DMS153 (cell line): Measurements from ENCODE around the gene WWC1.

ENCODE experiments used
- DNase-seq: peaks from one replicate; lab custom pipeline; 2025; lab: John Stamatoyannopoulos, UW

The WWC1 gene

GRCh38 chr5:168291342-168291963 is at the start of gene WWC1:
Gene WWC1 (plus strand): TSS chr5:168291645. CDS start chr5:168292153, 508 bp downstream.
- DNase-seq: peak; percentile 55

- no peak for DNase-seq
Measured at GRCh38 chr5:168244838-168245559, 46.4 kb upstream of the WWC1 start.

- no peak for DNase-seq
Measured at GRCh38 chr5:168249923-168250322, 41.5 kb upstream of the WWC1 start.

- no peak for DNase-seq
Measured at GRCh38 chr5:168251259-168251658, 40.2 kb upstream of the WWC1 start.

GRCh38 chr5:168254013-168254693 is 37.3 kb upstream of the WWC1 start:
- DNase-seq: no peak

DNA sequence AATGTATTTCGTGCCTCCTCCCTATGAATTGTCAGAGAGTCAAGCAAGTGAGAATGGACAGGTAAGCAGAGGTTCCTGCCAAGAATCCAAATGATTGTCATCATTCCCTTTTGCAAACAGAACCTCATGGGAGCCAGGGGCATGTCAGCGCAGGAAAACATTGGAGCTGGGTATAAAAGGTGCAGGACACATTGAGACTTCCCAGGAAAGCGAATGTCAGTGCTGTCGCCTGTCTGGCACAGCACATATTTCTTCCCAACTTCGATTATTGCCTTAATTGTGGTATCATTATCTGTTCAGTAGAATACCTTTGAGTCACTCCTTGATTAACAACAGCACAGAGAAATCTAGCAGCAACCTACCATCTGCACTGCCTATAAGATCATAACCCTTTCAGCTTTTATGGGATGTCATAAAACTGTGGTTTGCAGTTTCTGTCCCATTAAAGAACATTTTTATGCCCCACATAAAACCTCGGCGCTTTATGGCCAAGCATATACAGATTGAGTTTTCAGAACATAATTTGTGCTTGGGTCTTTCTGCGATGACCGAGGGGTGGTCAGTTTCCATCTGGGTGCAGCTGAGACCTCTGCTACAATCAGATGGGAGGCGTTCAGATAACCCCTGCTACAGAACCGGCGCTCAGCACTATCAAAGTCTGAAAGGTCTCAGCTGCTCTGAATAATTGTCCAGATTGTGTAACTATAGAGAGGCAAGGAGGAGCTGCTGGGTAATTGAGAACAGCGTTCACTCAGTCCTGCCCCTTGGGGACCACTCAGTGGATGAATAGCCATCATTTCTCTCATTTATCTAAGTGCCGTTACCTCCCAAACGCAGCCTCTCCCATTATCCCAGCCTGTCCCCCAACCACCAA is 30.9 kb upstream of the WWC1 start:
- peak; percentile 56 for DNase-seq

DNA sequence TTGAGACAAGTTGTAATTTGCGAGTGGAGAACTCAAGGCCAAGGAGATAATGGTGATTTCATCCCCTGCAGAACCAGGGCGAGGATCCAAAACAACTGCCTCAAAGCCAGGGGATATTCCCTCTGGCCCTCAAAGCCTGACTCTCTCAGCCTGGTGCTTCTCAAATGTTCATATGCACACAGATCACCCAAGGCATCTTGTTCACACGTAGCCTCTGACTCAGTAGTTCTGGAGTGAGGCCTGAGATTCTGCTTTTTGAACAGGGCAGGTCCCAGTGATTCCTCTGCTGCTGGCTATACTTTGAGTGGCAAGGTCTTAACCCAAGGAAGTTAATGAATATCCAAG is 30.2 kb upstream of the WWC1 start:
- DNase-seq: no peak

- DNase-seq: no peak
Measured at GRCh38 chr5:168262042-168262743, 29.3 kb upstream of the WWC1 start.

- DNase-seq: no peak
Measured at GRCh38 chr5:168263121-168263520, 28.3 kb upstream of the WWC1 start.

- DNase-seq: no peak
Measured at GRCh38 chr5:168266016-168266415, 25.4 kb upstream of the WWC1 start.

GRCh38 chr5:168268949-168269936 is 22.2 kb upstream of the WWC1 start:
- peak; percentile 64 for DNase-seq

- peak; percentile 5 for DNase-seq
Measured at GRCh38 chr5:168269937-168270330, 21.5 kb upstream of the WWC1 start.

GRCh38 chr5:168270476-168270875 is 21.0 kb upstream of the WWC1 start:
- DNase-seq: no peak

DNA sequence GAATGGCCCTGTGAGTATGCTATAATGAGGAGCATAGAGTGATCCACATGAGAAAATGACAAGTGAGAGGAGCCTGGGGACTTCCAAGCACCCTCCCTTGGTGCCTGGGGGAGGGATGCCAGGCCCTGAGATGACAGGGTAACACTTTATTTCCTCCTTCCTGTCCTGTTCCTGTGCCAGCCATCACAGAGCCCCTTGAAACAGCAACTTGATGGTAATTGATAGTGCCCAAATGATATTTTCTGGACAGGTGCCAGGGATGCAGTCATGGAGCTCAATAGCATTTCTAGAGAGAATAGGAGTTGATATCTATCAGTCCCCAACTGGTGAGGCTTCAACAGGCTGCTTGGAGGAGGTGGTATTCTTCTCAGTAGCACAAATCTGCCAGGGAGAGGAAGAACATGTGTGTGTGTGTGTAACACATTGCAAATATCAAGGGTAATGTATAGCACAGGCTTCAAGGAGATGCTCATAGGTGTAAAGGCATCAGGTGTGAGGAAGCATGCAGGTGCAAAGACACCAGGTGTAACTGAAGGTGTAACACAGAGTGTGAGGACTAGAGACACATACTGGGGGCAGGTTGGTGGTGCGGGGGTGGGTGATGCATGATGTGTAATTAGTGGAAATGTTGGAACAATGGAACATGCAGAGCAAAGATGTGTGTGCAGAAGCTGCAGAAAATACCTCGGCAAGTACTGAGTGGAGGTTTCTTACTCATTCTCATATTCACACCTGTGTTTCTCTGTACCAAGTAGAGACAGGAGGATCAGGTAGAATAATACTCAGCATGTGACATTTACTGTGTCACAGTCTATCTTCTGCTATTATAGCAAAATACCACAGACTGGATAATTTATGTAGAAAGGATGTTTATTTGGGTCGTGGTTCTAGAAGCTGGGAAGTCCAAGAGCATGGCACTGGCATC is 18.1 kb upstream of the WWC1 start:
- DNase-seq: peak; percentile 2

DNA sequence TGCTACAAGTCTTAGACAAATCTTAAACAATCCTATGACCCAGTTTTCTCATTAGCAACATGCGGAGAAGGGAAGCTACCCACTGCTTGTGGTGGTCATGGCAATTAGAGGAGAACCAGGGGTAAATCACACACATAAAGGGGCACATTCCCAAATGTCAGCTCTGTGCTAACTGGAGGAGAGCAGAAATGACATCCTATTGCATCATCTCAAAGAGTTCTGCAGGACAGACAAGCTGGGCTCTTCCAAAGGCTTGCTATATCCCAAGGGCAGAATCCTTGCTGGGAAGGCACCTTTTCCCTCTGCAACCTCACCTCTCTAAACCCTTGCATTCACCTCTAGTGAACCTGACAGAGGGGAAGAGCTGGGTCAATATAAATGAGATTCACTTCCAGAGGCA is 17.0 kb upstream of the WWC1 start:
- no peak for DNase-seq

DNA sequence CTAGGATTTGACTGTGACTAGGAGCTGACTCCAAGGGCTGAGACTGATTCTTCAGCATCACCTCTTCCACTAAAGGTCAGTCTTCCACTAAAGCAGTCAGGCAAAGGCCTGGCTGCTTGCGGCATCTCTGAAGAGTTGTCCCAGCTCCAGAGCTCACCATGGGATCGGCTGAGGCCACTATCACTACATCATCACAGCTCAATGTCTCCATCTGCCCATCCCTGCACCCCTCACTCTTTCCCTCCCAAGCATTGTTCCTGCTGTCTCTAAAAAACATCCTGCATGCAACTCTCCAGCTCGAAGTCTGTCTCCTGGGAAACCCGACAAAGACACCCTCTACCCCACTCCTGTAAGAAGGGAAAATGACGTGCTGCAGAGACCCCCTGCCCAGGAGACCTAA is 15.5 kb upstream of the WWC1 start:
- no peak for DNase-seq

DNA sequence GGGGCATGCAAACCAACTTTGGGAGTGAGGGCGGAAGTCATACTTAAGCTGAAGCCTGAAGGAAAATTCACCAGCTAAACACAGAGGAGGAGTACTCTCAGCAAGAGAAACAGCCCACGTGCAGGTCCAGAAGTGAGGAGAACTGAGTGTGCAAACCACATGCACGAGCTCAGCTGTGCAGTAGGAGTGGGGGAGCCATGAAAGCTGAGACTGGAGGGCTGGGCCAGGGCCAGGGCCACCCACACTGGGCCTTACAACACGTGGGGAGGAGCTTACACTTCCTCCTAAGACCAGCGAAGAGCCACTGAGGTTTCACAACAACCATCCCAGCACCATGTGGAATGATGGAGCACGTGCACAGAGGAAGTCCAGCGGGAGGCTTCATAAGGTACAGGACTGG is 9.3 kb upstream of the WWC1 start:
- DNase-seq: no peak

DNA sequence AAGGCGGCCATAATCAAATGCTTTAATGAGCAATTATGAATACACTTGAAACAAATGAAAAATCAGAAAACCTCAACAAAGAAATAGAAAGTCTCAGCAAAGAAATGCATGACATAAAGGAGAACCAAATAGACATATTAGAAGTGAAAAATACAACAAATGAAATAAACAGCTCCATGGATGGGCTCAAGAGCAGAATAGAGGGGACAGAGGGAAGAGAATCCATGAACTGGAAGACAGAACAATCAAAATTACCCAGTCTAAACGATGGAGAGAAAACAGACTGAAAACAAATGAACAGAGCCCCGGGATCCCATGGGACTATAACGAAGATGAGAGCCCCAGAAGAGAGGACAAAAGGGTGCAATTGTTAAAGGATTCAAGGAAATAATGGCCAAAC is 6.6 kb upstream of the WWC1 start:
- no peak for DNase-seq

GRCh38 chr5:168285696-168286095 is 5.7 kb upstream of the WWC1 start:
- no peak for DNase-seq
